Activated CD8-positive, alpha-beta memory T cell treated with anti-CD3 and anti-CD28 coated beads, Interleukin-2, amount 50 U/mL, for 1 hour (primary cell): ENCODE results near the gene NR2F1.

Experiments used
- DNase-seq: peaks from one replicate; pipeline ENCODE4 v3.0.0-alpha.2; 2020; ENCODE audit errors: extremely low read depth

The NR2F1 gene

GRCh38 chr5:93604644-93605515 is 21.9 kb downstream of the NR2F1 start:
- no peak for DNase-seq

GRCh38 chr5:93606382-93606752 is 23.3 kb downstream of the NR2F1 start:
- DNase-seq = no peak

GRCh38 chr5:93607367-93608258 is 24.6 kb downstream of the NR2F1 start:
- no peak for DNase-seq

- DNase-seq = no peak
Observed at GRCh38 chr5:93608855-93609254, 25.8 kb downstream of the NR2F1 start.

- DNase-seq = no peak
Observed at GRCh38 chr5:93609762-93610161, 26.7 kb downstream of the NR2F1 start.

- no peak for DNase-seq
Observed at GRCh38 chr5:93610581-93611272, 27.7 kb downstream of the NR2F1 start.

- DNase-seq = no peak
Observed at GRCh38 chr5:93611273-93611975, 28.4 kb downstream of the NR2F1 start.

GRCh38 chr5:93611976-93612854 is 29.2 kb downstream of the NR2F1 start:
- no peak for DNase-seq

GRCh38 chr5:93612855-93613243 is 29.8 kb downstream of the NR2F1 start:
- no peak for DNase-seq

- DNase-seq = no peak
Observed at GRCh38 chr5:93616538-93617174, 33.6 kb downstream of the NR2F1 start.

- peak; percentile 11 for DNase-seq
Observed at GRCh38 chr5:93620487-93621326, 37.7 kb downstream of the NR2F1 start.

GRCh38 chr5:93621327-93621798 is 38.3 kb downstream of the NR2F1 start:
- DNase-seq = no peak

GRCh38 chr5:93622240-93622885 is 39.3 kb downstream of the NR2F1 start:
- peak; percentile 31 for DNase-seq

- no peak for DNase-seq
Observed at GRCh38 chr5:93623153-93623552, 40.1 kb downstream of the NR2F1 start.

GRCh38 chr5:93626801-93627200 is 43.8 kb downstream of the NR2F1 start:
- DNase-seq = no peak

- no peak for DNase-seq
Observed at GRCh38 chr5:93632327-93632726, 49.3 kb downstream of the NR2F1 start.

GRCh38 chr5:93635991-93636390 is 53.0 kb downstream of the NR2F1 start:
- DNase-seq = no peak

GRCh38 chr5:93636837-93637236 is 53.8 kb downstream of the NR2F1 start:
- no peak for DNase-seq
